Mesenteric fat pad (tissue), 1 donor: Measurements from ENCODE around the gene IGIP. TPM values are rescaled to one million over a fixed set of nuclear protein-coding genes. Genes with fewer than 3 reads are reported as not detected.

ENCODE experiments used
- DNase-seq: peaks from one replicate; pipeline ENCODE4 v3.0.0-alpha.2; 2020; ENCODE audit warnings: low spot score
- total RNA-seq: library from RNA; stranded (reverse); fragmentation: NEBNext Ultra II Directional; extraction: Animal tissue kit (Norgen Biotek cat#: 25700); gene quantifications from one replicate; pipeline ENCODE4 v1.2.1, GENCODE V29; 2021
- donor health status: DM: yes; HTN: yes; CAD: no.

The IGIP gene
- total RNA-seq, 1 donor from 2014 or later: 13.3 TPM

DNA sequence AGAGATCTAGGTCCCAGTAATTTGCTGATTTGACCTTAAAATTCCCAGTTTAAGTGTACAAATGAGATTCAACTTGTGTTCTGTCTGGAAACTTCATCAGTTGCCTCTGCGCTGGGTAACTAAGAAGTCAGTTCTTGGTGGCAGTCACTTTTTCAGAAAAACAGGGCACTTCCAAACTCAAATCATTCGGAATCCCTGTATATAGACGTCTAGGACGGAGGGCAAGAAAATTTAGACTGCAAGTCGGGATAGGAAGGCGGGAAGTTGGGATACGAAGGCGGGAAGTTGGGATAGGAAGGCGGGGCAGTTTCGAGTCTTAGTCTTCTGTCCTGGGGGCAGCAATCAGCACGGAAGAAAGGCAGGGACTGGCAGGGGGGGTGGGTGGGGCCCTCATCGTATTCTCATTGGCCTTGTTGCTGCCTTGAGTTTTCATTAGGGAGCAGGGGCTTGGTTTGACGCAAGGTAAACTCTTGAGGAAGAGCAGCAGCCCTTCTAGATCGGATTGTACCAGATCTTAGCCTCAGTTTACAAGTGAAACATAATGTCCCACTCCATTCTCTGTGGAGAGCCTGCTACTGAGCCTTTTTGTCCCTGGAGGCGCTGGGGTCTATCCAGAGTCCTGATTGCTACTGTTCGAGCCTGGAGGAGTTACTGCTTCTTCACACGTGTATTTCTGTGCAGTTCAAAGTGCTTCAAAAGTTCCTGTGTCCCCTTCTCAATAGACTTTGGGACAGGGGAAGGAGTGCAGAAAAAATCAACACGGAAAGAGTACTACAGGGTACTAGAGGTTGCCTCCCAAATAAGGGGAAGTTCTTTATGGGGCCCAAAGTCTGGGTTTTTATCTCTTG is 14.5 kb upstream of the IGIP start:
- no peak for DNase-seq

DNA sequence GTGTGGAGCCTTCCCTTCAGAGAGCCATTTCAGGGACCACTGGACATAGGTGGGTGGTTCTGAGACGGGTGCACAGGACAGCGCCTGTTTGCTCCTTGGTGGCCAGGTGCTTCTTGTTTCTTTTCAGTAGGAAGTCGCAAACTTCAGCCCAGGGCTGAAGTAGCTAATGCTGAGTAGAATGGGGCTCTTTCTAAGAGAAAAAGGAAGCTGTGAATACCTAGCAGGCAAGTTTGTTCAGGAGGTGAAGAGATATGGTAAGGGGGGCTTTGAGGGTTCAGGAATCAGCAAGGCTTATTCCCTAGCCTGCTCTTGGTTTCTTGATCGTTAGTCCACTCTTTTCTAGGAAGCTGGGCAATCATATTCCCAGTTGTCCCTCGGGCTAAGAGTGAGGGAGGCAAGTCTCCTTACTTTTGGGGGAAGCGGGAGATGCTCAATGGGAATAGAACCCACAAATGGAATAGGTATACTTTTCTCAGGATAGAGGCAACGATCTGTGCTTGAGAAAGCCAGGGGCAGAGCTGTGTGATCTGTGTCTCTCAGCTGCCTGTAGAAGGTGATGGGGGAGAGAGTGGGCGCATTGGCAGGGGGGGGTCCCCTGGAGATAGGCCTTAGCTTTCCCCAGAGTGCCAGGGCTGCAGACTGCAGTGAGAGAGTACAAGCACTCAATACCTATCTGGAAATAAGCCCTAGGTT is 13.7 kb upstream of the IGIP start:
- DNase-seq: no peak

DNA sequence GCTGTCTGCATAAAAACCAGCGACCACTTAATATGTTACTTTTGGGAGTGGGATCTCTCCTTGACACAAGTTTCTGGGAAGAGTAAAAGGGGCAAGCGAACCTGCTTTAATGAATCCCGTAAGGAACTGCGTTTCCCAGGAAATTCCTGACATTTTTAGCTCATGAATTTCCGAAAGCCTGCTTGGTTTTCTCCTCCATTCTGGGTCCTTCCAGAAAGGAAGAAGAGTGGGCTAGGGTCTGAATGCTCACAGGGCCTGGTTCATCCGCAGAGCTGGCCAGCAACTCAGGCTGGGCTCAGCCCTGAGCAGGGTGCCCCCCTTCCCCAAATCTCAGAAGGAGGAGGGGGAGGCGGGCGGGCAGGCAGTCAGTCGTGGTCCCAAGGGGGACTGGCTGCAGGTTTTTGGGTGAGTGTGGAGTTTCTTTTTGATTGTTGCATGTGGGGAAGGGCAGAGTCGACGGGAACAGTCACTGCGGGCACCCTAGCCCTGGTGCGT is 13.0 kb upstream of the IGIP start:
- no peak for DNase-seq

DNA sequence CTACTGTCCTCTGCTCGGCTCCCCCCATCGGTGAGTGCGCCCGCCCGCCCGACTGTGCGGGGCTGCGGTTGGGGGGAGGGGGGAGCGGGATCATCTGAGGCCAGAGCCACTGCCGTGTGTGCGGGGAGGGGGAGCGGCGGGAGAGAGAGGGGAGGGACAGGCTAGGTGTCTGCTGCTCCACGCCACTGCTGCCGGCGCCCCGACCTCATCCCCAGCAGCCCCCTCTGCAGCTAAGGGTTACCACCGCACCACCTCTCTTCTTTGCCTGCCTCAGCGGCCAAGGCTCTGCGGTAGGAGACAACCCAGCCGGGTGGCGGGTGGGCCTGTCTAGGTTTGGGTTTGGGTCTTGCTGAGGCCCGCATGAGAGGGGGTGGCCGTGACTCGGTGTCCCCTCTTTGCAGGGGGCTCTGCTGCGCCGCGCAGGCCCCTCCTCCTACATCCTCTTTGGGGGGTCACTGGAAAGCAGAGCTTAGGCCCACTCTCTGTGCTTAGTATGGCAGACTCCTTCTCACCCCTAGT is 12.5 kb upstream of the IGIP start:
- DNase-seq: no peak

DNA sequence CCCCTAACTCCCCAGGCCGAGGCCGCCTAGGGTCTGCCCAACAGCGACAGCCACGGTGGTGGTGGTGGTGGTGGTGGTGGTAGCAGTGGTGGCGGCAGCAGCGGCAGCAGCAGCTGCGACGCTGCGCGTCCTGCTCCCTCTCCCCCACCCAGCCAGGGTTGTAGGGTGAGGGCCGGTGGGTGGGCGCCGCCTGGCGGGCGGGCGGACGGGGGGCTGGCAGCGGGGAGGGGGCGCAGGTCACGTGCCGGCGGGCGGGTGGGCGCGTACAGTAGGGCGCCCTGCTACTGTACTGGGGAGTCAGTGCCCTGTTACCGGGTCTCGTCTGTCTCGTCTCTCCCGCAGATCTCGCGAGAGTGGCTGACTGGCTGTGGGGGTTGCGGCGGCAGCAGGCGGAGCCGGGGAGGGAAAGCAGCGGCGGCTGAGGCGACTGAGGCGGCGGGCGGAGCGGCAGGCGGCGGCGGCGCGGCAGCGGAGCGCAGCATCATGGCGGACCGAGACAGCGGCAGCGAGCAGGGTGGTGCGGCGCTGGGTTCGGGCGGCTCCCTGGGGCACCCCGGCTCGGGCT is 12.0 kb upstream of the IGIP start, which contains the start of gene PURA:
TSS of gene PURA (plus strand) at position 411 of the 565 bp plus-strand sequence. CDS start at position 484, 73 bp downstream.
- peak; percentile 98 for DNase-seq

DNA sequence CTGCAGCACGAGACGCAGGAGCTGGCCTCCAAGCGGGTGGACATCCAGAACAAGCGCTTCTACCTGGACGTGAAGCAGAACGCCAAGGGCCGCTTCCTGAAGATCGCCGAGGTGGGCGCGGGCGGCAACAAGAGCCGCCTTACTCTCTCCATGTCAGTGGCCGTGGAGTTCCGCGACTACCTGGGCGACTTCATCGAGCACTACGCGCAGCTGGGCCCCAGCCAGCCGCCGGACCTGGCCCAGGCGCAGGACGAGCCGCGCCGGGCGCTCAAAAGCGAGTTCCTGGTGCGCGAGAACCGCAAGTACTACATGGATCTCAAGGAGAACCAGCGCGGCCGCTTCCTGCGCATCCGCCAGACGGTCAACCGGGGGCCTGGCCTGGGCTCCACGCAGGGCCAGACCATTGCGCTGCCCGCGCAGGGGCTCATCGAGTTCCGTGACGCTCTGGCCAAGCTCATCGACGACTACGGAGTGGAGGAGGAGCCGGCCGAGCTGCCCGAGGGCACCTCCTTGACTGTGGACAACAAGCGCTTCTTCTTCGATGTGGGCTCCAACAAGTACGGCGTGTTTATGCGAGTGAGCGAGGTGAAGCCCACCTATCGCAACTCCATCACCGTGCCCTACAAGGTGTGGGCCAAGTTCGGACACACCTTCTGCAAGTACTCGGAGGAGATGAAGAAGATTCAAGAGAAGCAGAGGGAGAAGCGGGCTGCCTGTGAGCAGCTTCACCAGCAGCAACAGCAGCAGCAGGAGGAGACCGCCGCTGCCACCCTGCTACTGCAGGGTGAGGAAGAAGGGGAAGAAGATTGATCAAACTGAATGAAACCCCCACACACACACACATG is 11.2 kb upstream of the IGIP start:
- peak; percentile 94 for DNase-seq

DNA sequence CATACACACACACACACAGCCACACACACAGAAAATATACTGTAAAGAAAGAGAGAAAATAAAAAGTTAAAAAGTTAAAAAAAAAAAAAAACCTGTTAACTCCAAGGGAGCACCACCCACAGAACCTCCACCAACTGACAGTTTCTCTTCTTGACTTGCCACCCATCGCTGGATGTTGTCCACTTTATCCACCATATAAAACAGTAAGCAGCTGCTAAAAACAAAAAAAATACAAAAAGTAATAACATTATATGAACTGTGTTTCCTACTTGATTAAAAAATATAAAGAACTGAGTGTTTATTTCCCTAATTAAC is 10.6 kb upstream of the IGIP start:
- no peak for DNase-seq

DNA sequence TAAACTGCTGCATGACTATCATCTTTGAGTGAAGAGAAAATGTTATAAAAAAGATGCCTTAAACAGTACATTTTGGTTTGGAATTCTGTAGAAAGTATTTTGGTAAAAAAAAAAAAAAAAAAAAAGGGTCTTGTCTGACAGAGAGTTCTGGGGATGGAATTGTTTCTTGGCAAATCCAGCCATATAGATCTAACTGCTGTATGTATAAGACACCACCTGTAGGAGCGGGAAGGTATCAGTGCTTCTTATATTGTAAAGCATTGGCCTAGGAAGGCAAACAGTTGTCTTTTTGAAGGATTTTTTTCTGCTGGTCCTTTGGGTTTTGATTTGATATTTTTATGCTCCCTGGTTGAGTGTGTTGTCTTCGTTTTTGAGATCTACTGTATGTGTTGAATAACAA is 9.0 kb upstream of the IGIP start:
- DNase-seq: no peak

DNA sequence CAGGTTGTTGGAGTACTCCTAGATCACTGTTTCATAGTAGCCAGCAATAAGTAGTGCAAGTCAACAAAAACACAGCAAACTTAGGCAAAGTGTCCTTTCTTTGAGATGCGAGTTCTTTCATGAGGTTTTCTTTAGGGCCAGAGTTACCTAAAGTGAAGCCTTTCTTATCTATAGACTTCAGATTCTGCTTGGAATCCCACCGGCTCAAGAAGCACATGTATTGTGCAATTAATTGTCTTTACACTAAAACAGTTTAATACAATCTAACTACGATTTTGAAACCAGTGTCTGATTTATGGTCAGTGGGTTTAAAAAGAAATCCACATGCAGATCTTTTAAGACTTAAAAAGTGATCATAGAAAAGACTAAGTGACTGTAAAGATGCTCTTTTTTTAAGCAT is 8.2 kb upstream of the IGIP start:
- DNase-seq: no peak

DNA sequence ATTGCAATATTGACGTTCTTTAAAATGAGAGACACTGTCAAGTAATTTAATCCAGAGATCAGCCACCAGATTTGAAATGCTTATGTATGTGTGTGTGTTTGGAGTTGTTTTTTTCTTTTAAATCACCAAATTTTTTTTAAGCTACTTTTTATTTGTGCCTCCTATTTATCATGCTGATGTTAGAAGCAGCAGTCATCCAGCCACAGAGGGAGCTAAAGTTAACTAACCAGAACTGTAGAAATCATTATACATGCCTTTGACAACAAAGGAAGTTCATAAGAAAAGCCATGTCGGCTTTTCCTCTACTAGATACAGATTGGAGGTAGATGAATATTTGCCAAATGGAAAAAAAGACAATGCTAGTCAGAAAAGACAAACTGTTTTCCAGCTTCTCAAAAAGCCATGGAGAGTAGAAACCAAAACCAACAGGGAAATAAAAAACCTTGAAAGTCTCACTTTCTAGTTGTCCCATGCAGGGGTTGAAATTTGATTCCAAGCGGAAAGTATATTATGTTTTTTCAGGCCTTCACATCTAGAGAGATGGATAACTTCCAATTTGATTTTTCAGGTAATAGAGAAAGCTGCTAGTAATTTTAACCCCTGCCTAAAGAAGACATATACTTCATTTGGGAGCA is 7.3 kb upstream of the IGIP start:
- no peak for DNase-seq

DNA sequence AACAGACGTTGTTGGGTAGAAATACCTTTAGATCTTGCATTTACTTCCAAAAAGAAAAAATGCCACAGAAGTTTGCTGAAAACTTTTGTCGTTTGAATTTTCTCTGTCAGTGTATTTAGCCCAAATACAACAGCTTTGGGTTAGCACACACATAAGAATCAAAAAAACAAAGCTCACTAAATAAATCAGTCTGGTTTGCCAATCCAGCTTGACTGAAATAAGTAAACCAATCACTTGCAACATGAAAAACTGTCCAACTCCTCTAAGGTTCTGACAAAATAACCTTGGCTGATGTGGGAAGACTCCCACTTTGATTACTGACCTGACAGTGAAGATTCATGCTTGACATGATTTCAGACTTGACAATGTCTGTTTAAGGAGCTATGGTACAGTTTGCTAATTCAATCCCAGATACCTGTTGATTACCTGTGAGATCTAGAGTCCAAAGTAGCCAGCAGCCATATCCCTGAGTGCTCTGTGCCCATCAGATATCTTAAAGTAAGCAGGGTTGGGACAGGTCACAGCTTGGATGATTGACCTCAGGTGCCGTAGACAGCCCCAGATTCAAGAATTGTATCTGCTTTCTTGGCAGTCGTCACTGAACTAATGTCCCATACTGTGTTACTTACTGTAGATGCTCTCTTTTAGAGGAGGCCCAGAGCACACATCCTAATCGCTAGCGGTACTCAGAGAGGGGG is 727 bp downstream of the IGIP start:
- DNase-seq: no peak

DNA sequence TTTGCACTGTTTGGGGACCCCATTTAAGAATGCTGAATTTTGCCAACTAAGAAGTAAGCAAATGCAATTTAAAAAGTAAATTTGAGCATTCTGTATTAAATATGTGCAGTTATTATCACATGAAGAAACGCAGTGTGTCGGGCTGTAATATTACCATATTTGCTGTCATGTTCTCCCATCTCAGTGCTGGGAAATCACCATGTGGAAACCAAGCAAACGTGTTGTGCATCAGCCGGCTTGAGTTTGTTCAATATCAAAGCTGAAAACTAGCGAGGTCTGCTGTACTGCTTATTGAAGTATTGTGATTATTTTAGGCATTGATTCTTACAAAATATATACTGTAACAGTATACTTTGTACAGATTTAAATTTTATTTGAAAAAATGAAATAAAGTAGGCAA is 2.6 kb downstream of the IGIP start:
- no peak for DNase-seq

DNA sequence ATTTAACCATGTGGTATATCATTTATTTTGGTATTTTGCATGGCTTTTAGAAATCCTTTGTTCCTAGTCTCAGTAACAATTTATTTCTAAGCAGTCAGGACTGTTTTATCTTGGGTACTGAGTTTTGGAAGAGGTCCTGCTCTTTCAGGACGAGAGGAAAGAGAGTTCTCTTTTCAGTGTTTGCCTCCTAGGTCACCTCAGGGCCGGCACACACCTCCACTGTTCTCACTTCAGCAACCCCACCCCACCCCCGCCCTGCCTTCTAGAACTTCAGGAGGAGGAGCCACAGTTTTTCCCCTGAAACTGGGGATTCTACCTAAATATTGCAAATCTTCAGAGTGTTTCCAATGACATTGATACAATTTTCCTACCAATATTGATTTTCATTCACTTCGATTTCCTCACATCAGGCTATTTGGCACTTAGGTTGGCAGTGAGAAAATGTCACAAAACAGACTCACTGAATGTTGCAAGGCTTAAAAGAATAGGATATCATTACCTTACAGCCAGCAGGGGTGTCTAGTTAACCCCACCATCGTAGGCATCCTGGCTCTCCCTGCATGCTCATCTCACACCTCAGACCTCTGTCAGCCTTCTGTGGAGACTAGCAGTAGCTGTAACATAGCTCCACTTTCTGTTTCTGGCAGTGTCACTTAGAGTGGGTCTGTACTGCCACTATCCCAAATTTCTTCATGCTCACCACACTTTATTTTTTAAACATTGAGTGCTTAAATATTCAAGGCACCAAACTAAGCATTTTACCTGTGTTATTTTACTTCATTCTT is 5.4 kb downstream of the IGIP start:
- no peak for DNase-seq

DNA sequence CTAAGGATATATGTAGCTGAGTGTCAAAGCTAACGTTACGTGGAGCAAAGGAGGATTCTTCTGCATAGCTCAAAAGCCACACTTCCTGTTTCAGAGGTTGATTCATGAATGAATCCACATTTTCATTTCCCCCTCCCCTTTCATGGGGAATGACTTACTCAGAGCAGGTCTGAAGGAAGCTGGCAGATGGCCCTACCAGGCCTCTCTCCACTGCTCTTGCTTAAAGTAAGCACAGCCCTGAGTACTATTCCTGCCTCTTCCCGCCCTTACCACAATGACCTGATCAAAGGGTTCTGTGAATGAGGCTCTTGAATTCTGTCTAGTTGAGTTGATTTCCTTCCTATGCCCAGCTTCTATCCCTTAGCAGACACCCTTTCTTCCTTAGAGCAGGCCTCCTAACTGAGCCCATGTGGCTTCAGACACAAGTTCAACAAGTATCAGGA is 6.3 kb downstream of the IGIP start:
- no peak for DNase-seq

DNA sequence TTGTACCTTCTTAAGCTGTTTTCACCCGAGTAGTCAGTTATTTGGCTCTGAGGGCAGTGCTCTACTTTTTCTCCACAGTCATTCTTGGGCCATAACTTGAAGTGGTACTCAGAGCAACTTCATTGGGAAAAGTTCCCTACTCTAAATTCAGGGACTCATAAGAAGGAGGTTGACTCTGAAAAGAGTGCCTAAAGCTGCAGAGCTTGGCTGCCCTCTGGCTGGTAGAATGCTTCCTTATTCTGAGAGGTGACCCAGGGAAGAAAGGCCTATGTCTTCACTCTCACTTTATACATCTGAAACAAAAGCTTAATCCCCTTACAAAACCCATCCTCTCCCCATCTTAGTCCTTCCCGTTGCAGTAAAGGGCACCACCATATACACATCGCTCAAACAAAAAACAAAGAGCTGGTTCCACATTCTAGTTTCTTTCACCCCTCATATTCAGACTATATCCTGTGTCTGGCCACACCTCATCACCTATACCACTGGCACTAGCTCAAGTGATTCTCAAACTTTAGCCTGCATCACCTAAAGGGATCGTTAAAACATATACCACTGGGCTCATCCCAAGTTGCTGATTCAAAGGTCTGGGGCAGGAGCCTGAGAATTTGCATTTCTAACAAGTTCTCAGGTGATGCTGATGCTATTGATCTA is 7.9 kb downstream of the IGIP start:
- DNase-seq: no peak

DNA sequence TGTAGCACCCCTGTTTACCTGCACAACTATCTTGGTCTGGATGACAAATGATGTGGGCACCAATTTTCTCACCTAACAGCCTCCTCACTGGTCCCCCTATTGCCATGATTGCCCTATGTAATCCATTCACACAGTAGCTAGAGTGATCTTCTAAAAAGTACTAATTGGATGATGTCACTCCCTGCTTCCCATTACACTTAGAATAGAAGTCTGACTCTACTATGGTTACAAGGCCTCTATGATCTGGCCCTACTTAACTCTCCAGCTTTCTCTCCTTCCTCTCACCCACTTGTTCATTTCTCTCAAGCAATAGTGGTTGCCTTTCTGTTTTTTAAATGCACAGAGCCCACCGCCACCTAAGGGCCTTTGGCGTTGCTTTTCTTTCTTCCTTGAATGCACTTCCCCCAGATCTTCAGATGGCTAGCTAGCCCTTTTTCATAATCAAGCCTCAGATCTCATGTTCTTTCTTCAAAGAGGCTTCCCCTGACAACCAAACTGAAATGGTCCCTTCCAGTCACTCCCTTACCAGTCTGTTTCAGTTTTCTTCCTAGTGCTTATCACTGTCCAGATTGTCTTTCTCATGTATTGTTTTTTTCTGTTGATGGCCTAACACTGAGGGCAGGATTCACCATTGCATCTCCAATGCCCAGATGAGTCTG is 8.7 kb downstream of the IGIP start:
- DNase-seq: no peak

DNA sequence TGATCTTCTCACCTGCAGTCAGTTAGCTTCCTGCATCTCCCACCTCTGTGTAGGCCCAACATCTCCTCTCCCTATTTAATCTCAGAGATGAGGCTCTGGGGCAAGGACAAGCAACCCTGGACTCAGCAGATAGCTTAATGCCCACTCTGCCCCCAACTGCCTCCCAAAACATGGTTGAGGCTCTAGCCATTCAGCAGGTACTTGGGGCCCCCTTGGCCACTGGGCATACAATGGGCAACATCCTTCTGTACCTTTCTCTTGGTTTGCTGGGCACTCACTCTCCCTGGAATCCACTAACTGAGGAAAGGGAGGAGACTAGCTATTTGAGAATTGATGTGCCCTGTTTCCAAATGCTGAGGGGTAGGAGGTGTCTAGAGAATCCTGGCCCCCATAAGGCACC is 9.4 kb downstream of the IGIP start:
- DNase-seq: peak; percentile 59

DNA sequence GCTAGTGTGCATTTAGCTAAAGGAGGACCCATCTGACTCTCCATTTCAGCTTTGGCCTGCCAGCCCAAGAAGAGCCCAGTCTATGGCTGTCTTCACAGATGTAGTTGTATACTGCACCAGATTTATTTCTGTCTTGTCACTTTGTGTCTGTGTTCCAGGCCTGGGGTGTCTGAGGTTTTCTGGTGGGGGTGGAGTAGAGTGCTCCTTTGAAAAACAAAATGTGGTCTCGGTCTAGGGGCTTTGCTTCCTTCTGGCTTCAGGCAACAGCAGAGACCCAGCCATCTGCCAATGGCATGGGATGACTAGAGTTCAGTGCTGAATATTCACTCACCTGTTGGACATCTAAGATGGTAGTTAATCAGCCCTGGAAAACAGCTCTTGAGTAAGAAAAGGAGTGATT is 10.9 kb downstream of the IGIP start:
- peak; percentile 53 for DNase-seq
